ENCODE results near the gene MRFAP1.
A peak's percentile ranks its signal among the peaks of the same experiment; 100 is the strongest.

MRFAP1 gene

DNA sequence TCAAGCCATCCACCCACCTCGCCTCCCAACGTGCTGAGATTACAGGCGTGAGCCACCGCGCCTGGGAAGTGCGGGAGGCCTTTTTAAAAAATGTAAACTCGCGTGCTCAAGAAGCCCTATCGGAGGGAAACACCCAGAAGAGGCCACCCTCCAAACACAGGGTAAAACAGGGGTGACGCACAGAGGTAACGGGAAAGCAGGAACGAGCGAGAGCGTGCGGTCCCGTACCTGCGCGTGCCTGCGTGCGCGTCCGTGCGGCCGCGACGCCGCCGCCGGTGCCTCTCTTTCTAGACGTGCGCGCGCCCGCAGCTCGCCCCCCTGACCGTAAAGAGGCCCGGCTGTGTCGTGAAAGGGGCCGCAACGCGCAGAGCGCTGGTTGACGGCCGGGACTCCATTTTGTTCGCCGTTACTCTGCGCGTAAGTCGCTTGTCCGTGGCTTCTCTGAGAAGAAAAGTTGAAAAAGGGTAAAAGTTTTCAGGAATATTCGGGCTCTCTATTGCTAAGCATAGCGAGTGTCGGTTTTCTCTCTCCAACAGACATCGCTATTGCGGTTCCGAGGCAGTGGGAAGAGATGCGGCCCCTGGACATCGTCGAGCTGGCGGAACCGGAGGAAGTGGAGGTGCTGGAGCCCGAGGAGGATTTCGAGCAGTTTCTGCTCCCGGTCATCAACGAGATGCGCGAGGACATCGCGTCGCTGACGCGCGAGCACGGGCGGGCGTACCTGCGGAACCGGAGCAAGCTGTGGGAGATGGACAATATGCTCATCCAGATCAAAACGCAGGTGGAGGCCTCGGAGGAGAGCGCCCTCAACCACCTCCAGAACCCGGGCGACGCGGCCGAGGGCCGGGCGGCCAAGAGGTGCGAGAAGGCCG is at the start of gene MRFAP1:
Gene MRFAP1, plus strand, starts transcription at position 394 of the 872 bp plus-strand sequence. Its CDS starts 178 bp downstream, at position 572.
- DNase-seq: peak; percentile 95

- DNase-seq: no peak
These were observed 49.2 kb upstream of the MRFAP1 start for GRCh38 chr4:6591313-6591712.

- no peak for DNase-seq
These were observed 48.7 kb upstream of the MRFAP1 start for GRCh38 chr4:6591781-6592180.

DNA sequence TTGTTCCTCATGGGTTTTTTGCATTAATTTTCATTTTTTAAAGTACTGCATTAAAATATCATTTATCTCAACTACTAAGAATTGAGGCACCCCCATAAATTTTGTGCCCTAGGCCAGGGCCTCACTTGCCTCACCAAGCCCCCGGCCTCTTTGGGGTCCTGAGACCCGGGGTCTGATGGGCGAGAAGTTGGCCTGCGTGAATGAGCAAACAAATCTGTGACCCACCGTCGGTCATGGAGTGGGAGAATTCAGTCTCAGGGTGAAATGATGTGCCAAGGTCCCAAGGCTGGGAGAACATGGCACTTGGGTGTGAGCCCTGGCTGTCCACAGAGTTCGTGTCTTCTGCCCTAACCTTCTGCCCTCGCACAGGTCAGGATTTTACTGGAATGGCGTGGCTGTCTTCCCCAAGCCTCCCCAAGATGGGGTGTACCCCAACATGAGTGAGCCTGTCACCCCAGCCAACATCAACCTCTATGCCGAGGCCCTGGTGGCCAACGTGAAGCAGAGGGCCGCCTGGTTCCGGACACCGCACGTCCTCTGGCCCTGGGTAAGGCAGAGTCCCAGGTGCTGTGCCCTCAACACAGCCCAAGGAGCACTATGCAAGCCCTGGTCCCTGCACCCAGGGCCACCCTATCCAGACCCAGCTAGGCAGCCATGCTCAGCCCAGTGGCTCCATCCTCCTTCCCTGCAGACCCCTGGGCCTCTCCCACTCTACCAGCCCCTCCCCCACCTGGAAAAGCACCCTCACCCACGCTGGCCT is 47.5 kb upstream of the MRFAP1 start:
- no peak for DNase-seq

DNA sequence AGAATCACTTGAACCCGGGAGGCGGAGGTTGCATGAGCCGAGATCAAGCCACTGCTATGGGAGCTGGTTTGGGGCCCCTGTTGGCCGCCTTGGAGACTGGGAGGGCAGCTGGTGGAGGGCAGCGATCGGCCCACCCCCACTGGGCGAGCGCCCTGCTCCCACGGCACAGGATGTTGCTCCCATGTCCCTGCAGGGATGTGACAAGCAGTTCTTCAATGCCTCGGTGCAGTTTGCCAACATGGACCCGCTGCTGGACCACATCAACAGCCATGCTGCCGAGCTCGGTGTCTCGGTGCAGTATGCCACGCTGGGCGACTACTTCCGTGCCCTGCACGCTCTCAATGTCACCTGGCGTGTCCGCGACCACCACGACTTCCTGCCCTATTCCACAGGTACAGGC is 46.1 kb upstream of the MRFAP1 start:
- no peak for DNase-seq

- DNase-seq: no peak
These were observed 45.6 kb upstream of the MRFAP1 start for GRCh38 chr4:6594826-6595355.

- DNase-seq: peak; percentile 14
These were observed 44.5 kb upstream of the MRFAP1 start for GRCh38 chr4:6595897-6596537.

GRCh38 chr4:6596948-6597347 is 43.5 kb upstream of the MRFAP1 start:
- DNase-seq: no peak

DNA sequence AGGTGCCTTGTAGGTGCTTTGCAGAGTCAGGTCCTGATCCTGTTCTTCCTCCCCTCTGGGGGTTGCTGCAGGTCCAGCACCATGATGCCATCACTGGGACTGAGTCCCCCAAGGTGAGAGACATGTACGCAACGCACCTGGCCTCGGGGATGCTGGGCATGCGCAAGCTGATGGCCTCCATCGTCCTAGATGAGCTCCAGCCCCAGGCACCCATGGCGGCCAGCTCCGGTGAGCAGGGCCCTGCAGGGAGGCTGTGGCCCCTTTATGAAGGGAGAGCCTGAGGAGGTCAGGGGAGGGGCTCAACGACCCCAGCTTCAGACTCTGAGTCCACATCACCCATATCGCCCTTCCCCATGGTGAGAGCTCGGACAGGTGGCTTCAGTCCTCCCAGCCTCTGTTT is 42.4 kb upstream of the MRFAP1 start:
- no peak for DNase-seq

DNA sequence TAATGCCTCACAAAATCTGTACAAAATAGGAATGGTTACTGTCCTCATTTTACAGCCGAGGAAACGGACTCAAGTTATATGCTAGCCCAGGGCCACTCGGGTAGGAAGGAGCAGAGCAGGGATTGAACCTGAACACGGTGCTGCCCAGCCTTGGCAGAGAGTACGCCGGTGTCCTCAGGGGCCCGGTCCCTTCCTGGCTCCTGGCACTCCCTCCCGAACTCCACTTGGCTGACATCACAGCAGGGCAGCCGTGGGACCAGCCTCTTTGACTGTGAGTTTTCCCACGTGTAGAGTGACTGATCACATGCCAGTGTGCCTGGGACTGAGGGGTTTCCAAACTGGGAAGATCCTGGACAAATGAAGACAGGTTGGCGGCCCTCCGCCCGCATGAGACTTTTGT is 41.8 kb upstream of the MRFAP1 start:
- no peak for DNase-seq

DNA sequence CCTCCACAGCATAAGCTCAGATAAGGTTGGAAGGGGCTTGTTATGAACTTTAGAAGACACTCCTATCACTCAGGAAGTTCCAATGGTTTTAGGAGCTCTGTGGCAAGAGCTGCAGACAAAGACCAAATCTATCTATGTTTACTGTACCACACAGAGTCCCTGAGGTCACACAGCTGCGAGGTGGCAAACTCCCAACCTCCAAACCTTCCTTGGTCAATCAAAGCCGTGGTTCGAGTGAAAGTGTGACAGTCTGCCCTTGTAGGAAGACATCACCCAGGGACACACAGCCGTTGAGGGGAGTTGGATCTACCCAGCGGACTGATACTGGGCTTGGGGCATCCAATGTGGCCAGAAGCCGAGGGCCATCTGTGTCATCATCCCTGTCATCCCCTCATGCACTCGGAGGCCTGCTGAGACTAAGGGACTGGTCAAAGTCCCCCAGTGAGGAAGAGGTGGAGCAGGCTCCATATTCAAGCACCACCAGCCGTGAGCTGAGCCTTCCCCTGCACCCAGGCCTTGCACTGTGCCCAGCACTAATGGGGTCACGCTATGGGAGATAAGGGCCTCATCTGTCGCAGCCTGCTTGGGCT is 38.7 kb upstream of the MRFAP1 start:
- DNase-seq: no peak

- DNase-seq: no peak
These were observed 38.2 kb upstream of the MRFAP1 start for GRCh38 chr4:6602289-6602688.

GRCh38 chr4:6603128-6603527 is 37.4 kb upstream of the MRFAP1 start:
- DNase-seq: no peak

DNA sequence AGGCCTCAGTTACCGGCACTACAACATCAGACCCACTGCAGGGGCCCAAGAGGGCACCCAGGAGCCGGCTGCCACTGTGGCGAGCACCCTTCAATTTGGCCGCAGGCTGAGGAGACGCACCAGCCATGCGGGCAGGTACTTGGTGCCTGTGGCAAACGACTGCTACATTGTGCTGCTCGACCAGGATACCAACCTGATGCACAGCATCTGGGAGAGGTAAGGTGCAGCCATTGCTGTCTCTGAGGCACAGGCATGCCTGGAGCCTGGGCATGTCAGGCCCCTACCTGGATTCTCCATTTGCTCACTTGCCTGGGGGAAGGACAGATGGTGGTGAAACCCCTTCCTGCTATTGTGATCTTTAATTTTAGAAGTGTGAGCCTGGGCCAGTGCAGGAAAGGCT is 35.4 kb upstream of the MRFAP1 start:
- no peak for DNase-seq

- no peak for DNase-seq
These were observed 34.9 kb upstream of the MRFAP1 start for GRCh38 chr4:6605605-6606004.

DNA sequence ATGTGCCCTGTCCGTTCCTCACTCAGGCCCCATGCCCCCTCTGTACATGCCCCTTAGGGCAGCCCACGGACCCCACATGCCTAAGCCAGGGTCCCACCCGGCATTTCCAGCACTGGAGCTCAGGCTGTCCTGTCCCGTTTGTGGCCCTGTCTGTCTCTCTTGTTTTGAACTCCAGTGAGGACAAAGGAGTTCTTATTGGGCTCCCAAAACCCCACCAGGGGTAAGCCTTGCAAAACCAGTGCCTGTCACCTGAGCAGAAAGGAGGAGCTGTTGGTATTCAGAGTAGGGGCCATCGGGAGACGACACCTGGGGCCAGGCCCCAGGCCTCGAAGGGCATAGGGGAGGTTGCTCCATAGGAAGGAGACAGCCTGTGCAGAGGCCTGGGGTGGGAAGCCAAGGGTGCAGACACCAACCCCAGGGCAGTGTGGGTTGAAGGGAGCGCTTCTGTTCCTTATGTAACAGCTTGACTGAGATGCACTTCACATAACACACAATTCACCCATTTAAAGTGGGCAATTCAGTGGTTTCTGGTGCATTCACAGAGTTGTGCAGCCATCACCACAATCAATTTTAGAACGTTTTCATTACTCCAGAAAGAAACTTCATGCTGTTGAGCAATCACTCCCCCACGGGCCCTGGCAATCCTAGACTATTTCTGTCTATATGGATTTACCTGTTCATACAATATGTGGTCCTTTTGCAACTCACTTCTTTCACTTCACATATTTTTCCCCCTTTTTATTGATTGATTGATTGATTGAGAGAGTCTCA is 33.8 kb upstream of the MRFAP1 start:
- DNase-seq: no peak

GRCh38 chr4:6607368-6608055 is 33.0 kb upstream of the MRFAP1 start:
- DNase-seq: no peak

DNA sequence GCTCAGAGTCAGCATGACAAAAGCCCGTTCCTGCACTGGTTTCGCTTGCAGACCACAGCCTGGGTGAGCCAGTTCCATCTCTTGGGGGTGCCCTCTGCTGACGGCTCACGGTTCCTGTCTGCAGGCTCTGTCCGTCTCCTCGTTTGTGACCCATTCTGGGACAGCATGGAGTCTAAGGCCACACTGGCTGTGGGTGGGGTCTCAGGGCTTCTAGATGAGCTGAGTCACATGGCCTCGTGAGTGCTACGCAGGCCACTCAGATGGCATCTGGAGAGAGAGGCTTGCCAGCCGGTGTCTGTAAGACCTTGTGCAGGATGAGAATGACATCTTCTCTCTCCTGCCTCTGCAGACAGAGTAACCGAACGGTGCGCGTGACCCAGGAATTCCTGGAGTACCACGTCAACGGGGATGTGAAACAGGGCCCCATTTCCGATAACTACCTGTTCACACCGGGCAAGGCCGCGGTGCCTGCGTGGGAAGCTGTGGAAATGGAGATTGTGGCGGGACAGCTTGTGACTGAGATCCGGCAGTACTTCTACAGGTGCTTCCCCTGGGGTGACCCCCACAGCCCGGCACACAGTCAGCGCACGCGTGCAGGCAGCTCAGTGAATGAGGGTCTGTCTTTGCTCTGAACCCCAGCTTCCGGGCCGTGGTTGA is 31.6 kb upstream of the MRFAP1 start:
- DNase-seq: peak; percentile 8

GRCh38 chr4:6609415-6610079 is 30.9 kb upstream of the MRFAP1 start:
- no peak for DNase-seq

DNA sequence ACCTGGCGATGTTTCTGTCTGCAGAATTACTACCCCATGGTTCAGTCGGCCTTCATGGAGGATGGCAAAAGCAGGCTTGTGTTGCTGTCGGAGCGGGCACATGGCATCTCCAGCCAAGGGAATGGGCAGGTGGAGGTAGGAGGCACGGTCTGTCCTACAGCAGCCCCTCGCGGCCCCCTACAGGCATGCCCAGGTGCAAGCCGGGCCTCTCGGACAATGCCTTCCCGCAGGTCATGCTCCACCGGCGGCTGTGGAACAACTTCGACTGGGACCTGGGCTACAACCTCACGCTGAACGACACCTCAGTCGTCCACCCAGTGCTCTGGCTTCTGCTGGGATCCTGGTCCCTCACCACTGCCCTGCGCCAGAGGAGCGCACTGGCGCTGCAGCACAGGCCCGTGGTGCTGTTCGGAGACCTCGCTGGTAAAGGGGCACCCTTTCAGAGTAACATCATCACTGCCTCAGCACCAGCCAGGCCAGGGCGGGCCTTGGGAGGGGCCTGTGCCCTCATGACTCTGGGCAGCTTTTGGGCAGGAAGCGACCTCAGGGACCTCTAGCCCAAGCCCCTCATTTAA is 29.5 kb upstream of the MRFAP1 start:
- no peak for DNase-seq
